Neural cell (in vitro differentiated cells): ENCODE measurements around the gene CDK5RAP1.

Experiments used
- EZH2 ChIP-seq: fragments of 200-600, 300-800 bp; shearing (Covaris generic), sonication (generic); IDR thresholded peaks from 2 replicates; pipeline ENCODE4 v1.6.1; 2014; ENCODE audit warnings: antibody characterized with exemption, low read length, borderline replicate concordance, mild to moderate bottlenecking; ENCODE audit not compliant: insufficient read depth, poor library complexity, severe bottlenecking
- POLR2AphosphoS5 ChIP-seq: IDR thresholded peaks from 2 replicates; pipeline ENCODE4 v1.6.1; 2012
- TF ChIP-seq, protein P1 (sequence below): fragments of 450-650 bp; IDR thresholded peaks from 2 replicates; pipeline ENCODE4 v1.5.1; 2014; ENCODE audit warnings: antibody characterized with exemption, mild to moderate bottlenecking, moderate library complexity; ENCODE audit not compliant: poor library complexity, severe bottlenecking

DNA sequence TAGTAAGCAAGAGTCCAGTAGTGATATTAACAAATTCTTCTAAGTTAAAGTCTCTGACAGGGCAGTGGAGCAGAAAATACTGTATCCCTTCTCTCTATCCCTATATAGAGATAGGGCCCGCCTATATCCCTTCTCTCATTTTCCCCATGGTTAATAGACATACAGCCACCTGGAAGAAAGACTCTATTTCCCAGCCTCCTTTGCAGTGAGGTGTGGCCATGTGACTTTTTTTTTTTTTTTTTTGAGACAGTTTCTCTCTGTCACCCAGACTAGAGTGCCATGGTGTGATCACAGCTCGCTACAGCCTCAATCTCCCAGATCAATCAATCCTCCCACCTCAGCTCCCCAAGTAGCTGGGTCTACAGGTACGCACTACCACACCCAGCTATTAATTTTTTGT, 16.7 kb upstream of the CDK5RAP1 start:
- TF ChIP-seq POLR2AphosphoS5: no peak
- TF ChIP-seq, protein P1, sequence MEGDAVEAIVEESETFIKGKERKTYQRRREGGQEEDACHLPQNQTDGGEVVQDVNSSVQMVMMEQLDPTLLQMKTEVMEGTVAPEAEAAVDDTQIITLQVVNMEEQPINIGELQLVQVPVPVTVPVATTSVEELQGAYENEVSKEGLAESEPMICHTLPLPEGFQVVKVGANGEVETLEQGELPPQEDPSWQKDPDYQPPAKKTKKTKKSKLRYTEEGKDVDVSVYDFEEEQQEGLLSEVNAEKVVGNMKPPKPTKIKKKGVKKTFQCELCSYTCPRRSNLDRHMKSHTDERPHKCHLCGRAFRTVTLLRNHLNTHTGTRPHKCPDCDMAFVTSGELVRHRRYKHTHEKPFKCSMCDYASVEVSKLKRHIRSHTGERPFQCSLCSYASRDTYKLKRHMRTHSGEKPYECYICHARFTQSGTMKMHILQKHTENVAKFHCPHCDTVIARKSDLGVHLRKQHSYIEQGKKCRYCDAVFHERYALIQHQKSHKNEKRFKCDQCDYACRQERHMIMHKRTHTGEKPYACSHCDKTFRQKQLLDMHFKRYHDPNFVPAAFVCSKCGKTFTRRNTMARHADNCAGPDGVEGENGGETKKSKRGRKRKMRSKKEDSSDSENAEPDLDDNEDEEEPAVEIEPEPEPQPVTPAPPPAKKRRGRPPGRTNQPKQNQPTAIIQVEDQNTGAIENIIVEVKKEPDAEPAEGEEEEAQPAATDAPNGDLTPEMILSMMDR: no peak
- TF ChIP-seq EZH2: no peak
